Trophoblast cell (in vitro differentiated cells and primary cell): ENCODE results near the gene ARPC2.
"Not testable (repeated sequence)": the region's sequence is repeated elsewhere in the genome, so short reads cannot be mapped to it uniquely, and the experiment has no call there.

ENCODE experiments used
- DNase-seq, 2 donors: peaks; one replicate each; pipeline ENCODE4 v3.0.0-alpha.2; 2016
- H2AFZ ChIP-seq: 2 replicates; pipeline ENCODE4 v1.6.1; 2013; ENCODE audit warnings: low read length, moderate library complexity, mild to moderate bottlenecking; ENCODE audit not compliant: insufficient read depth, poor library complexity
- H2AK5ac ChIP-seq: 2 replicates; pipeline ENCODE4 v1.6.1; 2013; ENCODE audit warnings: mild to moderate bottlenecking, low read length
- H2BK120ac ChIP-seq: 2 replicates; pipeline ENCODE4 v1.6.1; 2013; ENCODE audit warnings: low read length, mild to moderate bottlenecking, moderate library complexity; ENCODE audit not compliant: insufficient read depth, poor library complexity
- H2BK12ac ChIP-seq: 2 replicates; pipeline ENCODE4 v1.6.1; 2013; ENCODE audit warnings: mild to moderate bottlenecking, low read length, moderate library complexity
- H2BK5ac ChIP-seq: 2 replicates; pipeline ENCODE4 v1.6.1; 2013; ENCODE audit warnings: low read length, low read depth, moderate library complexity, mild to moderate bottlenecking; ENCODE audit not compliant: poor library complexity
- H3K14ac ChIP-seq: 2 replicates; pipeline ENCODE4 v1.6.1; 2013; ENCODE audit warnings: mild to moderate bottlenecking, low read length
- H3K18ac ChIP-seq: 2 replicates; pipeline ENCODE4 v1.6.1; 2013; ENCODE audit warnings: mild to moderate bottlenecking, low read length
- H3K23ac ChIP-seq: 2 replicates; pipeline ENCODE4 v1.6.1; 2013; ENCODE audit warnings: low read length
- H3K27ac ChIP-seq: 2 replicates; pipeline ENCODE4 v1.5.1; 2013; ENCODE audit warnings: low read depth, mild to moderate bottlenecking, inconsistent platforms, low read length, moderate library complexity
- H3K27me3 ChIP-seq: 2 replicates; pipeline ENCODE4 v1.6.1; 2013; ENCODE audit warnings: inconsistent platforms, mild to moderate bottlenecking, low read length, moderate library complexity; ENCODE audit not compliant: insufficient read depth
- H3K36me3 ChIP-seq, 2 experiments: 1 replicate in 1 of 2; 2 replicates in 1 of 2; pipeline ENCODE4 v1.6.1; 2013; ENCODE audit warnings: low read length in 2 of 2, mild to moderate bottlenecking in 2 of 2, moderate library complexity in 1 of 2; ENCODE audit not compliant: insufficient read depth in 2 of 2, control insufficient read depth in 1 of 2
- H3K4ac ChIP-seq: 2 replicates; pipeline ENCODE4 v1.6.1; 2013; ENCODE audit warnings: low read depth, mild to moderate bottlenecking, low read length, moderate library complexity
- H3K4me1 ChIP-seq, 2 experiments: 1 replicate in 1 of 2; 2 replicates in 1 of 2; pipeline ENCODE4 v1.6.1; 2013; ENCODE audit warnings: low read length in 2 of 2, mild to moderate bottlenecking in 2 of 2, moderate library complexity in 1 of 2; ENCODE audit not compliant: insufficient read depth in 2 of 2, control insufficient read depth in 1 of 2
- H3K4me2 ChIP-seq: 2 replicates; pipeline ENCODE4 v1.6.1; 2013; ENCODE audit warnings: inconsistent platforms, mild to moderate bottlenecking, low read length, moderate library complexity
- H3K4me3 ChIP-seq: 2 replicates; pipeline ENCODE4 v1.5.1; 2013; ENCODE audit warnings: mild to moderate bottlenecking, low read depth, low read length, inconsistent platforms
- H3K79me1 ChIP-seq: one replicate; pipeline ENCODE4 v1.6.1; 2013; ENCODE audit warnings: low read length
- H3K79me2 ChIP-seq: 2 replicates; pipeline ENCODE4 v1.6.1; 2013; ENCODE audit warnings: low read length, mild to moderate bottlenecking; ENCODE audit not compliant: control insufficient read depth, insufficient read depth, poor library complexity
- H3K9ac ChIP-seq: 2 replicates; pipeline ENCODE4 v1.6.1; 2013; ENCODE audit warnings: mild to moderate bottlenecking, low read length
- H3K9me3 ChIP-seq: 2 replicates; pipeline ENCODE4 v1.6.1; 2013; ENCODE audit warnings: low read depth, mild to moderate bottlenecking, control low read depth, inconsistent platforms, low read length; ENCODE audit not compliant: insufficient read depth
- H4K12ac ChIP-seq: 2 replicates; pipeline ENCODE4 v1.6.1; 2013; ENCODE audit warnings: low read depth, mild to moderate bottlenecking, low read length, moderate library complexity
- H4K8ac ChIP-seq: 2 replicates; pipeline ENCODE4 v1.6.1; 2013; ENCODE audit warnings: low read depth, mild to moderate bottlenecking, low read length, moderate library complexity
- H4K91ac ChIP-seq: one replicate; pipeline ENCODE4 v1.6.1; 2013; ENCODE audit warnings: low read depth, mild to moderate bottlenecking, low read length, moderate library complexity
- whole genome bisulfite sequencing: extraction: QIAGEN DNeasy Blood & Tissue Kit; methylation state at CpG from one replicate; pipeline ENCODE4 v1.1.7; 2013; ENCODE audit warnings: missing lambda C conversion rate; ENCODE audit not compliant: insufficient read length, insufficient coverage; ENCODE audit errors: extremely low coverage; 5-methylcytosine and 5-hydroxymethylcytosine counted together

Gene ARPC2

GRCh38 chr2:218171744-218172143, 45.2 kb upstream of the ARPC2 start:
- H3K4me3 ChIP-seq, H3K4me2 ChIP-seq, H4K8ac ChIP-seq, H3K23ac ChIP-seq, H3K14ac ChIP-seq, DNase-seq, H2BK5ac ChIP-seq, H3K4me1 ChIP-seq, H3K9ac ChIP-seq, H3K79me1 ChIP-seq, H3K79me2 ChIP-seq, H2BK12ac ChIP-seq, H2AFZ ChIP-seq, H2AK5ac ChIP-seq, H2BK120ac ChIP-seq, H3K18ac ChIP-seq, H4K12ac ChIP-seq, H3K9me3 ChIP-seq, H3K27me3 ChIP-seq, H3K27ac ChIP-seq, H3K4ac ChIP-seq, H3K36me3 ChIP-seq, H4K91ac ChIP-seq: not testable (repeated sequence)
- no CpG with 5 or more reads among the region's 3 CpGs for WGBS

GRCh38 chr2:218172845-218173244, 44.1 kb upstream of the ARPC2 start:
- Histone ChIP-seq H2BK12ac (no peak overlapping the region), H3K4me2 (no peak overlapping the region), H3K27ac (no peak overlapping the region), H3K4me1 (peaks cover 2 to 3% of the 10 kb centered on the region in 2 experiments), H2BK5ac (no peak overlapping the region), H3K9me3 (no peaks in the 10 kb centered on the region), H3K18ac (no peak overlapping the region), H4K91ac (no peak overlapping the region), H3K14ac (no peak overlapping the region), H3K27me3 (no peaks in the 10 kb centered on the region), H3K9ac (no peak overlapping the region), H3K79me1 (no peaks in the 10 kb centered on the region), H3K23ac (no peak overlapping the region), H3K79me2 (no peaks in the 10 kb centered on the region), H2AFZ (no peak overlapping the region), H2BK120ac (no peak overlapping the region), H3K36me3 (no peaks in the 10 kb centered on the region), H2AK5ac (no peak overlapping the region), H4K8ac (no peak overlapping the region), H3K4me3 (no peak overlapping the region), H3K4ac (no peak overlapping the region), H4K12ac (no peak overlapping the region)
- DNase-seq = peak; percentile 13 to 41
- no CpG with 5 or more reads among the region's 2 CpGs for WGBS

- H4K12ac ChIP-seq = no peak overlapping the region
- no peak overlapping the region for H3K4me3 ChIP-seq
- H3K4me1 ChIP-seq = peaks cover 0 to 2% of the 10 kb centered on the region in 2 experiments
- no peak overlapping the region for H4K8ac ChIP-seq
- no peak overlapping the region for H2BK12ac ChIP-seq
- no peaks in the 10 kb centered on the region for H3K79me2 ChIP-seq
- H3K79me1 ChIP-seq = no peaks in the 10 kb centered on the region
- DNase-seq = no peak
- H2AFZ ChIP-seq = no peak overlapping the region
- no peak overlapping the region for H2AK5ac ChIP-seq
- H3K4me2 ChIP-seq = no peak overlapping the region
- H3K9me3 ChIP-seq = no peaks in the 10 kb centered on the region
- H3K27ac ChIP-seq = no peak overlapping the region
- no peak overlapping the region for H4K91ac ChIP-seq
- WGBS = no CpG with 5 or more reads among the region's 4 CpGs
- no peak overlapping the region for H3K18ac ChIP-seq
- H2BK5ac ChIP-seq = no peak overlapping the region
- no peak overlapping the region for H3K14ac ChIP-seq
- H2BK120ac ChIP-seq = no peak overlapping the region
- no peak overlapping the region for H3K4ac ChIP-seq
- H3K36me3 ChIP-seq = no peaks in the 10 kb centered on the region
- H3K9ac ChIP-seq = no peak overlapping the region
- H3K27me3 ChIP-seq = no peaks in the 10 kb centered on the region
- no peak overlapping the region for H3K23ac ChIP-seq
Measured at GRCh38 chr2:218179782-218180181, 37.2 kb upstream of the ARPC2 start.

- no peak overlapping the region for H3K14ac ChIP-seq
- H2BK120ac ChIP-seq = no peak overlapping the region
- H3K79me2 ChIP-seq = no peaks in the 10 kb centered on the region
- no peaks in the 10 kb centered on the region for H3K36me3 ChIP-seq
- no peak overlapping the region for H4K91ac ChIP-seq
- no peak for DNase-seq
- no peak overlapping the region for H3K9ac ChIP-seq
- no peak overlapping the region for H3K27ac ChIP-seq
- H3K4ac ChIP-seq = no peak overlapping the region
- no peaks in the 10 kb centered on the region for H3K27me3 ChIP-seq
- no peak overlapping the region for H2AFZ ChIP-seq
- H3K79me1 ChIP-seq = no peaks in the 10 kb centered on the region
- H3K4me3 ChIP-seq = no peak overlapping the region
- no peak overlapping the region for H4K12ac ChIP-seq
- H2AK5ac ChIP-seq = no peak overlapping the region
- no peak overlapping the region for H4K8ac ChIP-seq
- no peak overlapping the region for H3K23ac ChIP-seq
- no peak overlapping the region for H3K4me2 ChIP-seq
- no peak overlapping the region for H3K18ac ChIP-seq
- no peaks in the 10 kb centered on the region for H3K9me3 ChIP-seq
- H3K4me1 ChIP-seq = peaks cover 0 to 2% of the 10 kb centered on the region in 2 experiments
- no peak overlapping the region for H2BK12ac ChIP-seq
- no CpG with 5 or more reads among the region's 9 CpGs for WGBS
- no peak overlapping the region for H2BK5ac ChIP-seq
Measured at GRCh38 chr2:218180467-218181114, 36.4 kb upstream of the ARPC2 start.
